Smooth muscle cell (in vitro differentiated cells): ENCODE data around the gene PBX3. TPM values are rescaled to one million over a fixed set of nuclear protein-coding genes. Genes with fewer than 3 reads are reported as not detected.

Source experiments
- DNase-seq: peaks from one replicate; lab custom pipeline; 2025; ENCODE audit not compliant: unreplicated experiment; lab: John Stamatoyannopoulos, UW
- H2AFZ ChIP-seq: fragments of 200-600 bp; sonication (generic); 2 replicates; pipeline ENCODE4 v1.6.0; 2016; ENCODE audit warnings: antibody characterized with exemption, low read depth, mild to moderate bottlenecking
- H3F3A ChIP-seq: fragments of 200-600 bp; sonication (generic); 2 replicates; pipeline ENCODE4 v1.6.0; 2017; ENCODE audit warnings: antibody characterized with exemption, low read depth
- H3K27ac ChIP-seq: fragments of 200-600 bp; sonication (generic); 2 replicates; pipeline ENCODE4 v1.5.1; 2016; ENCODE audit warnings: low read depth, mild to moderate bottlenecking
- H3K27me3 ChIP-seq: fragments of 200-600 bp; sonication (generic); 2 replicates; pipeline ENCODE4 v1.6.1; 2016; ENCODE audit warnings: low read depth, mild to moderate bottlenecking
- H3K36me3 ChIP-seq: fragments of 200-600 bp; sonication (generic); 2 replicates; pipeline ENCODE4 v1.5.1; 2016; ENCODE audit warnings: low read depth
- H3K4me1 ChIP-seq: fragments of 200-600 bp; sonication (generic); 2 replicates; pipeline ENCODE4 v1.5.1; 2016; ENCODE audit warnings: low read depth
- H3K4me2 ChIP-seq: fragments of 200-600 bp; sonication (generic); 2 replicates; pipeline ENCODE4 v1.6.0; 2016; ENCODE audit warnings: mild to moderate bottlenecking
- H3K4me3 ChIP-seq: fragments of 200-600 bp; sonication (generic); 2 replicates; pipeline ENCODE4 v1.5.1; 2016; ENCODE audit warnings: mild to moderate bottlenecking
- H3K79me2 ChIP-seq: fragments of 200-600 bp; sonication (generic); 2 replicates; pipeline ENCODE4 v1.6.0; 2016; ENCODE audit warnings: low read depth, mild to moderate bottlenecking
- H3K9ac ChIP-seq: fragments of 200-600 bp; sonication (generic); 2 replicates; pipeline ENCODE4 v1.6.0; 2016; ENCODE audit warnings: low read depth
- H3K9me3 ChIP-seq: fragments of 200-600 bp; sonication (generic); replicated peaks from 2 replicates; pipeline ENCODE4 v1.5.1; 2016; ENCODE audit warnings: low read depth
- H4K20me1 ChIP-seq: fragments of 200-600 bp; sonication (generic); 2 replicates; pipeline ENCODE4 v1.6.0; 2016; ENCODE audit warnings: low read depth
- CTCF ChIP-seq: fragments of 200-600 bp; sonication (generic); IDR thresholded peaks from 2 replicates; pipeline ENCODE4 v1.5.1; 2017; ENCODE audit warnings: borderline replicate concordance, mild to moderate bottlenecking, antibody characterized with exemption; ENCODE audit not compliant: insufficient read depth, poor library complexity, severe bottlenecking
- WGBS: methylation state at CpG from one replicate; pipeline ENCODE4 v1.1.7; 2016; ENCODE audit warnings: low lambda C conversion rate; 5-methylcytosine and 5-hydroxymethylcytosine counted together
- polyA plus RNA-seq: library from polyadenylated mRNA; unstranded; fragments of >200 nt; fragmentation: Nextera tagmentation; extraction: Ambion mirVana; gene quantifications from 2 replicates; pipeline ENCODE4 v1.2.1, GENCODE V29; 2016
- total RNA-seq: library from RNA; depleted of rRNA; stranded (reverse); fragments of >200 nt; gene quantifications from 2 replicates; pipeline ENCODE4 v1.2.3, GENCODE V29; 2014

The PBX3 gene
- total and polyA plus RNA-seq, 2 experiments from 2014 or later = 15.3 to 34.6 TPM

GRCh38 chr9:125815568-125815967 lies 68.4 kb downstream of the PBX3 start:
- Histone ChIP-seq H3K4me2 (no peak overlapping the region), H3K9ac (no peak overlapping the region), H3K4me1 (peaks cover 5% of the 10 kb centered on the region), H3K27me3 (no peaks in the 10 kb centered on the region), H2AFZ (no peak overlapping the region), H3F3A (no peaks in the 10 kb centered on the region), H3K9me3 (no peaks in the 10 kb centered on the region), H3K36me3 (no peaks in the 10 kb centered on the region), H3K27ac (no peak overlapping the region), H3K79me2 (peaks cover 9% of the 10 kb centered on the region), H3K4me3 (no peak overlapping the region), H4K20me1 (peaks cover 26% of the 10 kb centered on the region)
- no peak for TF ChIP-seq CTCF
- 67% methylated on average over 1 of the region's 1 CpG for WGBS
- no peak for DNase-seq

- Histone ChIP-seq H3K79me2 (peaks cover 16% of the 10 kb centered on the region), H3K27ac (no peak overlapping the region), H3K36me3 (no peaks in the 10 kb centered on the region), H3F3A (no peaks in the 10 kb centered on the region), H3K4me1 (peaks cover 5% of the 10 kb centered on the region), H3K4me3 (no peak overlapping the region), H3K9me3 (no peaks in the 10 kb centered on the region), H2AFZ (no peak overlapping the region), H3K4me2 (no peak overlapping the region), H3K9ac (no peak overlapping the region), H4K20me1 (peaks cover 30% of the 10 kb centered on the region), H3K27me3 (no peaks in the 10 kb centered on the region)
- WGBS = 76% methylated on average over 5 of the region's 5 CpGs
- no peak for DNase-seq
- TF ChIP-seq CTCF = no peak
Observed at GRCh38 chr9:125816321-125816720, 69.1 kb downstream of the PBX3 start.

- no peak for DNase-seq
- Histone ChIP-seq H3K4me3 (no peak overlapping the region), H4K20me1 (peaks cover 22% of the 10 kb centered on the region), H3K9ac (no peak overlapping the region), H2AFZ (no peak overlapping the region), H3K4me2 (no peak overlapping the region), H3K27me3 (no peaks in the 10 kb centered on the region), H3K9me3 (no peaks in the 10 kb centered on the region), H3F3A (no peaks in the 10 kb centered on the region), H3K27ac (no peak overlapping the region), H3K79me2 (peaks cover 20% of the 10 kb centered on the region), H3K36me3 (no peaks in the 10 kb centered on the region), H3K4me1 (peaks cover 2% of the 10 kb centered on the region)
- TF ChIP-seq CTCF = no peak
- WGBS = 79% methylated on average over 4 of the region's 4 CpGs
Observed at GRCh38 chr9:125820100-125820804, 73.1 kb downstream of the PBX3 start.

DNA sequence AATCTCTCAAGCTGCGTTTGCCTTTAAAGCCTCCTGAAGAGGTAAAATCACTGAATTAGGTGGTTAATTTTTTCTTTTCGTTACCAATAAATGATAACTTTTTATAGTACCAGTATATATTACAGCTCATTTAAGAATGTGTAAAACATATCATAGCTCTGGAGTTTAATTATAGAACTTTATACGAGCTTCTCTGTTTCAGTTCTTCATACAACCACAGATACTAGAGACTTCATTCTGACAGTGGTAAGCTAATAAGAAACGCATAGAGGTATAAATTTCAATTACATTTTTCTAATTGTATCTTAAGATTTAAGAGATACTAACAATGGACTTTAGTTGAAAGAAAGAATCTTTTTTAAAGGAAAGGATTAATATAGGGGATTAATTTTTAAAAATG lies 73.9 kb downstream of the PBX3 start:
- H3F3A ChIP-seq = no peaks in the 10 kb centered on the region
- DNase-seq = no peak
- no peak overlapping the region for H3K9ac ChIP-seq
- H3K4me1 ChIP-seq = no peaks in the 10 kb centered on the region
- no peaks in the 10 kb centered on the region for H3K36me3 ChIP-seq
- H2AFZ ChIP-seq = no peak overlapping the region
- WGBS = 99% methylated on average over 4 of the region's 4 CpGs
- H3K79me2 ChIP-seq = peaks cover 20% of the 10 kb centered on the region
- no peak overlapping the region for H3K4me3 ChIP-seq
- no peaks in the 10 kb centered on the region for H3K27me3 ChIP-seq
- no peaks in the 10 kb centered on the region for H3K9me3 ChIP-seq
- no peak overlapping the region for H3K4me2 ChIP-seq
- H4K20me1 ChIP-seq = peaks cover 18% of the 10 kb centered on the region
- no peak overlapping the region for H3K27ac ChIP-seq
- no peak for TF ChIP-seq CTCF
